Activated gamma-delta T cell treated with Interleukin-2 at 50 U/mL for 16 hours (primary cell): ENCODE measurements around the gene PDS5B.

Experiments
- DNase-seq: peaks from one replicate; pipeline ENCODE4 v3.0.0-alpha.2; 2020

PDS5B gene

DNA sequence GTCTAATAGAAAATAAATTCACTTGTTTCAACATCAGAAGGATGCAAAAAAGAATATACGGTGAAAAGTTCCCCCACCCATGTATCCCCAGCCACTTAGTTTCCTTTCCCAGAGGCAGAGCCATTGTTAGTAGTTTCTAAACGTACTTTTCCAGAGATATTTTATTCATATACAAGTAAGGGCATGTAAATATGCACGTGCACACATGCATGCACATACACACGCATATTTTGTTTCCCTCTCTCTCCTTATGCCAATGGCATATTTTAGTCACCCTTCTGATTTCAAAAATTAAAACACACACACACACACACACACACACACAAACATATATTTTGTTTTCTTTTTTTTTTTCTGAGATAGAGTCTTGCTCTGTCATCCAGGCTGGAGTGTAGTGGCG, 147.4 kb downstream of the PDS5B start:
- no peak for DNase-seq

GRCh38 chr13:32734511-32734910, 148.3 kb downstream of the PDS5B start:
- no peak for DNase-seq

- no peak for DNase-seq
Measured at GRCh38 chr13:32735859-32736258, 149.6 kb downstream of the PDS5B start.

DNA sequence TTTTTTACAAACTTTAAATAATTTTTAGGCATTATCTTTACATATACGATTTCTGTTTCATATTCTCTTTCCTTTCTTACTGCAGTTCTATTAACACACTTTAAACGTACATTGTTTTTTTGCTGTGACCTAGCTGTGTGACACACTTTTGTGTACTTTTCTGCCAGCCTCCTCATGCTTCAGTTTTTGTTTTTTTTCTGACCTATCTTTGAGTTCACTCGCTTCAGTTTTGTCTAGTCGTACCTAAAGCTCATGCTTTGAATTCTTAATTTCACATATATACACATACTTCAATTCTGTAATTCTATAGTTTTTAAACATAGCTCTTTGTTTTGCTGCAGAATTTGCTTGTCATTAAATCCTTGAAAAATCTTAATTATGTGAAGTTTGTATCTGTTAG, 150.4 kb downstream of the PDS5B start:
- DNase-seq, result no peak

- DNase-seq, result no peak
Measured at GRCh38 chr13:32737111-32737571, 150.9 kb downstream of the PDS5B start.

- DNase-seq, result no peak
Measured at GRCh38 chr13:32737679-32738078, 151.4 kb downstream of the PDS5B start.

GRCh38 chr13:32745509-32745908, 159.3 kb downstream of the PDS5B start:
- DNase-seq, result no peak

DNA sequence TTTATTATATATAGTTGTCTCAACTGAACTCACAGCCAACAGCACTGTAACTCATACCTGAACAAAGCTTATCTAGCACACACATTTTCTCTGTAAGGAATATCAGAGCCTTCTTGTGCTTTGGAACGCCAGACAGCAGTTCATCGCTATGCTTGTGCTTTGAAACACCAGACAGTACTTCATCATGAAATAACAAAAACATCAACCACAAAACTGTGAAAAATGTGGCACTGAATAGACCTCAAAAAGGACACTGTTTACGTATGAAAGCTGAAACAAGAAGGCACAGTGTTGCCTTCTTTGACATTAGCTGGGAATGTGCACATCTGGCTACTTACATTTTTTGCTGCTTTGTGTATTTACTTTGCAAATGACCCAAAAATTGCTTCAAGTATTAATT, 160.2 kb downstream of the PDS5B start:
- no peak for DNase-seq

DNA sequence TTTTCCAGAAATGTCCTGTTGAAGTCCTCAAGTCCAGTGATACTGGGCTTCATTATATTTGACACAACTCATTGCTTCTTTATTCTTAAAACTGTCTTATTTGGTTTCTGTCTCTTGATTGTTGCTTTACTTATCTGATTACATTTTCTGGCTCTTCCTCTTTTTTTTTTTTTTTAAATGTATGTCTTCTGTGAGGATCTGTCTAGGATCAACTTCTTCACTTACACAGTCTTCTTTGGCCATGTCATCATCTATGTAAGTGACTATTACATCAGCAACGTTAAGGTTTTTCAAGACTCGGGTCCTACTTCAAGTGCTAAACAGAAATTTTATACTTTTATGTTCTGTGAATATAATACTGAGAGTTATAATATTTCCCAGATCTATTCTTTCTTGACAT, 162.1 kb downstream of the PDS5B start:
- no peak for DNase-seq

GRCh38 chr13:32751340-32751739, 165.1 kb downstream of the PDS5B start:
- DNase-seq, result no peak

GRCh38 chr13:32752311-32752710, 166.1 kb downstream of the PDS5B start:
- DNase-seq, result no peak

DNA sequence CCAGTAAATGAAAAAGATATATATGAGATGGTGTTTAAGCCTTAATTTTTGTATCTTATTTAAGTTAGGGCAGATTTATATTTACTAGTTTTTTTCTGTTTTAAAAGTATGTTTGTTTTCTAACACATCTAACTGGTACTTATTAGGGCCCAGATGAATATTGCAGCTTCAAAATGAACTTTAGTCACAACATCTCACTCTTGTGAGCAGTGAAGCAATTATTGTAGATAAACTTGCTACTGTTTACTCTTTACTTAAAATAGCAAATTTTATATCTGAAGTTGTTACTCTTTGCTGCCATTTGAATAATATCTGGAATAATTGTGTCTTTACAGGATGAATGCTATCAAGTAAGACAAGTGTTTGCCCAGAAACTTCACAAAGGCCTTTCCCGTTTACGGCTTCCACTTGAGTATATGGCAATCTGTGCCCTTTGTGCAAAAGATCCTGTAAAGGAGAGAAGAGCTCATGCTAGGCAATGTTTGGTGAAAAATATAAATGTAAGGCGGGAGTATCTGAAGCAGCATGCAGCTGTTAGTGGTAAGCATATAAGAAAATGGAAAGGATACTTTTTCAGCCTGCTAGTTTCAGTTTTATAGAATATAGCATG, 166.8 kb downstream of the PDS5B start:
- DNase-seq, result no peak

GRCh38 chr13:32754179-32754578, 167.9 kb downstream of the PDS5B start:
- DNase-seq, result no peak

- no peak for DNase-seq
Measured at GRCh38 chr13:32759152-32759551, 172.9 kb downstream of the PDS5B start.

- DNase-seq, result no peak
Measured at GRCh38 chr13:32761472-32761871, 175.2 kb downstream of the PDS5B start.

GRCh38 chr13:32779119-32779518, 192.9 kb downstream of the PDS5B start:
- DNase-seq, result no peak

GRCh38 chr13:32781906-32782305, 195.7 kb downstream of the PDS5B start:
- no peak for DNase-seq

GRCh38 chr13:32783067-32783466, 196.8 kb downstream of the PDS5B start:
- no peak for DNase-seq

- DNase-seq, result no peak
Measured at GRCh38 chr13:32790731-32791130, 204.5 kb downstream of the PDS5B start.

DNA sequence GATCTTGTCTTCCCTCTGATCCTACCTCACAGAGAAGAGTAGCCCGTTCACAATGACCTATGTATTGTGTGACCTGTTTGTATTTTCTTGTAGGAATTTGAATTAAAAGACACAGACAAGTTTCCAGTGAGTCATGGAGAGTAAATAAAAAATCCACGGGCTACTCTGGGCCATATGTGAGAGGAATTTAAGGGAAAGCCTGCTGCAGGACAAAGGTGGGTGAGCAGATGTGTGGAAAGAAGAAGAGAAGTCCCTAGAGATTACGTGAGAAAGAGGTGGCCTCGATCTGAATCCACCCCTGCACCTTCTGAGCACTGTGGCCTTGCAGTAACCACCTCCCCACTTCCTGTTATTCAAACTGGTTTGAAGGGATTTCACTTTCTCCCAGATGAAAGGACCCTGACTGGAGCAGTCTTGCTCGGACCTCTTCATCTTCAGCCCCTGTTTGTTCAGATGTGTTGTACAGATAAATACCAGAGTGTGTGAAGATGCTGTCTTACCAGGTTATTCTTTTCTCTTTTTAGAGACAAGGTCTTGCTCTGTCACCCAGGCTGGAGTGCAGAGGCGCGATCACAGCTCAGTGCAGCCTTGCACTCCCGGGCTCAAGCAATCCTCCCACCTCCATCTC, 205.4 kb downstream of the PDS5B start:
- DNase-seq, result peak; percentile 37

DNA sequence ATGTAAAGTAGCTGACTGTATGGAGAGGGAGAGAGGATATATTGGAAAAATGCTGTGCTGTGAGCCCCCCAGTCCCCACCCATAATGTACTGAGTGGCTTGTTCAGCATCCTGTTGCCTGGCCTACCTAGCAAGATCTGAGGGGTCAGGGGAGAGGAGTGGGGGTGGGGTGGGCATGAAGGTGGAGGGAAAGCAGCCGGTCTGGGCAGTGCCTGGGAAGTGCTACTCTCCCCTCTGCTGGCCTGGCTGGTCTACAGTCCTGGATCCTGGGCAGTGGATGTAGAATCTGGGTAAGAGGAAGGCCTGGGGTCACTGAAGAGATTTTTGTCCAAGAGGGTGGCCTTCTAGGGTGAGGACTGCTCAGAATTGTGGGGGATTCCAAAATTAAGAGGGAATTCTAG, 210.5 kb downstream of the PDS5B start:
- no peak for DNase-seq

GRCh38 chr13:32802159-32802558, 215.9 kb downstream of the PDS5B start:
- DNase-seq, result no peak

GRCh38 chr13:32804673-32805230, 218.5 kb downstream of the PDS5B start:
- no peak for DNase-seq

- no peak for DNase-seq
Measured at GRCh38 chr13:32811297-32811800, 225.1 kb downstream of the PDS5B start.
